ENCODE results near the gene SCGB3A1.

DNA sequence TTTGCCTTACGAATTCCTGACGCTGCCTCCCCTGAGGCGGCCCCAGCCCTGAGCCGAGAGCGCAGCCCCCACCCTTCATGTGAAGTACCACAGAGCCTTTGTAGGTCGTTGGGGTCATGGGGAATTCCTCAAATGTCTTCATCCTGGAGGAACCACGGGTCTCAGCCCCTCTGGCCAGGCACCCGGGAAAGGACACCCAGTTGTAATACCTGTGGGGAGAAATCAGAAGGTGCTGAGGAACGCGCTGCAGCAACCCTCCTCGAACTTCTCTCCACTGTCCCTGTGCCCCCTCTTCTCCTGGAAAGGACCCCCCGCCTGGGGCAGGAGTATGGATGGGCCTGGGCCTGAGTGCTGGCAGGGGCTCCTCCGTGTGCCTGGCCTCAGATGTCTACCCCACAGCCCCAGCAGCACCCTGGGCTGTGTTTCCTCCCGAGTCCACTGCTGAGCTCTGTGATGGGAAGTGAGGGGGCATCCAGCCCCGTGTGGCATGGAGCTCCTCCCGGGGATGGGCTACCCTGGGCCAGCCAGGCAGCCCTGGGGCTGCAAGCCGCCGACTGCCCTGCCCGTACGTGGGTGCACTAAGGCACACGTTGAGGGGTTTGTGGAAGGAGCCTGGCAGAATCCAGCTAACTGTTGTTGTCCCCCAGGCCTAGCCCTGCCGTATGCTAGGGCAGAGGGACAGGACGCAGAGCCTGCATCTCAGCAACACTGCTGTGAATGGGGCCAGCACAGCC lies 18.7 kb upstream of the SCGB3A1 start:
- no peak for TF ChIP-seq YY1 (IDR thresholded peaks at IDR 0.05; ENCODE audit: low read depth)
- TF ChIP-seq, protein P1, sequence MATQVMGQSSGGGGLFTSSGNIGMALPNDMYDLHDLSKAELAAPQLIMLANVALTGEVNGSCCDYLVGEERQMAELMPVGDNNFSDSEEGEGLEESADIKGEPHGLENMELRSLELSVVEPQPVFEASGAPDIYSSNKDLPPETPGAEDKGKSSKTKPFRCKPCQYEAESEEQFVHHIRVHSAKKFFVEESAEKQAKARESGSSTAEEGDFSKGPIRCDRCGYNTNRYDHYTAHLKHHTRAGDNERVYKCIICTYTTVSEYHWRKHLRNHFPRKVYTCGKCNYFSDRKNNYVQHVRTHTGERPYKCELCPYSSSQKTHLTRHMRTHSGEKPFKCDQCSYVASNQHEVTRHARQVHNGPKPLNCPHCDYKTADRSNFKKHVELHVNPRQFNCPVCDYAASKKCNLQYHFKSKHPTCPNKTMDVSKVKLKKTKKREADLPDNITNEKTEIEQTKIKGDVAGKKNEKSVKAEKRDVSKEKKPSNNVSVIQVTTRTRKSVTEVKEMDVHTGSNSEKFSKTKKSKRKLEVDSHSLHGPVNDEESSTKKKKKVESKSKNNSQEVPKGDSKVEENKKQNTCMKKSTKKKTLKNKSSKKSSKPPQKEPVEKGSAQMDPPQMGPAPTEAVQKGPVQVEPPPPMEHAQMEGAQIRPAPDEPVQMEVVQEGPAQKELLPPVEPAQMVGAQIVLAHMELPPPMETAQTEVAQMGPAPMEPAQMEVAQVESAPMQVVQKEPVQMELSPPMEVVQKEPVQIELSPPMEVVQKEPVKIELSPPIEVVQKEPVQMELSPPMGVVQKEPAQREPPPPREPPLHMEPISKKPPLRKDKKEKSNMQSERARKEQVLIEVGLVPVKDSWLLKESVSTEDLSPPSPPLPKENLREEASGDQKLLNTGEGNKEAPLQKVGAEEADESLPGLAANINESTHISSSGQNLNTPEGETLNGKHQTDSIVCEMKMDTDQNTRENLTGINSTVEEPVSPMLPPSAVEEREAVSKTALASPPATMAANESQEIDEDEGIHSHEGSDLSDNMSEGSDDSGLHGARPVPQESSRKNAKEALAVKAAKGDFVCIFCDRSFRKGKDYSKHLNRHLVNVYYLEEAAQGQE (IDR thresholded peaks at IDR 0.05; ENCODE audit: low read depth) = no peak
- TF ChIP-seq RAD21 (IDR thresholded peaks at IDR 0.05; ENCODE audit: low read depth) = no peak
- no peak for TF ChIP-seq TCF12 (IDR thresholded peaks at IDR 0.05; ENCODE audit: low read depth)

Measured in Ishikawa (cell line).